H9 (cell line): ENCODE data around the gene ZNF3. TPM values are rescaled to one million over a fixed set of nuclear protein-coding genes. Genes with fewer than 3 reads are reported as not detected.

ENCODE experiments used
- DNase-seq: peaks from one replicate; pipeline ENCODE4 v3.0.0-alpha.2; 2017
- H2AFZ ChIP-seq: one replicate; pipeline ENCODE4 v1.6.1; 2013; ENCODE audit warnings: mild to moderate bottlenecking, low read length, control low read depth, moderate library complexity
- H2AK5ac ChIP-seq: 2 replicates; pipeline ENCODE4 v1.6.1; 2013; ENCODE audit warnings: low read length, control low read depth, mixed read lengths; ENCODE audit not compliant: insufficient read length
- H2BK120ac ChIP-seq: one replicate; pipeline ENCODE4 v1.6.1; 2013; ENCODE audit warnings: low read depth, mild to moderate bottlenecking, low read length, control low read depth, inconsistent platforms; ENCODE audit not compliant: poor library complexity, severe bottlenecking
- H2BK12ac ChIP-seq: 2 replicates; pipeline ENCODE4 v1.6.1; 2013; ENCODE audit warnings: low read length, control low read depth, mixed read lengths, low read depth; ENCODE audit not compliant: insufficient read length
- H2BK15ac ChIP-seq: 2 replicates; pipeline ENCODE4 v1.6.1; 2013; ENCODE audit warnings: low read depth, low read length, control low read depth
- H2BK20ac ChIP-seq: one replicate; pipeline ENCODE4 v1.6.1; 2013; ENCODE audit warnings: low read depth, mild to moderate bottlenecking, low read length, control low read depth, inconsistent platforms; ENCODE audit not compliant: poor library complexity, severe bottlenecking
- H2BK5ac ChIP-seq: 2 replicates; pipeline ENCODE4 v1.6.1; 2013; ENCODE audit warnings: low read length, control low read depth, mixed read lengths; ENCODE audit not compliant: insufficient read length
- H3K14ac ChIP-seq: 2 replicates; pipeline ENCODE4 v1.6.1; 2013; ENCODE audit warnings: low read length, control low read depth; ENCODE audit not compliant: insufficient read depth
- H3K18ac ChIP-seq: 2 replicates; pipeline ENCODE4 v1.6.1; 2013; ENCODE audit warnings: low read depth, mild to moderate bottlenecking, mixed read lengths, low read length, control low read depth; ENCODE audit not compliant: insufficient read length
- H3K23ac ChIP-seq: 2 replicates; pipeline ENCODE4 v1.6.1; 2013; ENCODE audit warnings: low read length, control low read depth, mixed read lengths, low read depth; ENCODE audit not compliant: insufficient read length
- H3K23me2 ChIP-seq: 2 replicates; pipeline ENCODE4 v1.6.1; 2013; ENCODE audit warnings: low read depth, mild to moderate bottlenecking, mixed read lengths, low read length, control low read depth; ENCODE audit not compliant: insufficient read length, poor library complexity, severe bottlenecking
- H3K27ac ChIP-seq: 2 replicates; pipeline ENCODE4 v1.5.1; 2013; ENCODE audit warnings: low read length, control low read depth, mixed read lengths, low read depth; ENCODE audit not compliant: insufficient read length
- H3K27me3 ChIP-seq: 2 replicates; pipeline ENCODE4 v1.6.1; 2013; ENCODE audit warnings: low read length, control low read depth, inconsistent platforms; ENCODE audit not compliant: insufficient read depth
- H3K4ac ChIP-seq: 2 replicates; pipeline ENCODE4 v1.6.1; 2013; ENCODE audit warnings: low read depth, mild to moderate bottlenecking, control low read depth, inconsistent platforms, low read length, moderate library complexity
- H3K4me1 ChIP-seq: 2 replicates; pipeline ENCODE4 v1.6.1; 2013; ENCODE audit warnings: low read length, control low read depth, inconsistent platforms; ENCODE audit not compliant: insufficient read depth
- H3K4me2 ChIP-seq: 2 replicates; pipeline ENCODE4 v1.6.1; 2013; ENCODE audit warnings: low read length, control low read depth, mixed read lengths; ENCODE audit not compliant: insufficient read length, insufficient read depth
- H3K56ac ChIP-seq: 2 replicates; pipeline ENCODE4 v1.6.1; 2013; ENCODE audit warnings: low read depth, mild to moderate bottlenecking, mixed read lengths, low read length, control low read depth; ENCODE audit not compliant: insufficient read length
- H3K79me1 ChIP-seq: 2 replicates; pipeline ENCODE4 v1.6.1; 2013; ENCODE audit warnings: low read depth, mild to moderate bottlenecking, moderate library complexity, low read length, control low read depth, inconsistent platforms; ENCODE audit not compliant: insufficient read depth, poor library complexity, severe bottlenecking
- H3K79me2 ChIP-seq: 2 replicates; pipeline ENCODE4 v1.6.1; 2013; ENCODE audit warnings: low read length, control low read depth, inconsistent platforms; ENCODE audit not compliant: insufficient read depth
- H3K9ac ChIP-seq: 2 replicates; pipeline ENCODE4 v1.6.1; 2013; ENCODE audit warnings: low read length, control low read depth, mixed read lengths; ENCODE audit not compliant: insufficient read length; ENCODE audit errors: extremely low read depth
- H3K9me3 ChIP-seq: one replicate; pipeline ENCODE4 v1.6.1; 2013; ENCODE audit warnings: low read depth, low read length, inconsistent platforms; ENCODE audit not compliant: control insufficient read depth
- H3T11ph ChIP-seq: one replicate; pipeline ENCODE4 v1.6.1; 2013; ENCODE audit warnings: mild to moderate bottlenecking, low read length, control low read depth, inconsistent platforms
- H4K20me1 ChIP-seq: one replicate; pipeline ENCODE4 v1.6.1; 2013; ENCODE audit not compliant: control insufficient read depth, insufficient read length, insufficient read depth
- H4K5ac ChIP-seq: 2 replicates; pipeline ENCODE4 v1.6.1; 2013; ENCODE audit warnings: low read depth, mild to moderate bottlenecking, mixed read lengths, low read length, control low read depth; ENCODE audit not compliant: insufficient read length
- H4K8ac ChIP-seq: replicated peaks from 2 replicates; pipeline ENCODE4 v1.6.1; 2013; ENCODE audit warnings: low read length, control low read depth, mixed read lengths, low read depth; ENCODE audit not compliant: insufficient read length
- H4K91ac ChIP-seq: 2 replicates; pipeline ENCODE4 v1.6.1; 2013; ENCODE audit warnings: low read depth, mild to moderate bottlenecking, moderate library complexity, mixed read lengths, low read length, control low read depth; ENCODE audit not compliant: insufficient read length
- H3K27ac Mint-ChIP-seq, 3 experiments: 2 replicates in 2 of 3; 3 replicates in 1 of 3; pipeline ENCODE4 v1.8.0; 2020 to 2021; ENCODE audit warnings: mixed read lengths in 3 of 3, mild to moderate bottlenecking in 1 of 3, moderate library complexity in 1 of 3
- H3K27me3 Mint-ChIP-seq: 2 replicates; pipeline ENCODE4 v1.8.0; 2021; ENCODE audit warnings: low read depth, mild to moderate bottlenecking, moderate library complexity, mixed read lengths
- H3K36me3 Mint-ChIP-seq, 3 experiments: 2 replicates in 2 of 3; 3 replicates in 1 of 3; pipeline ENCODE4 v1.8.0; 2020 to 2021; ENCODE audit warnings: low read depth in 3 of 3, mixed read lengths in 3 of 3; ENCODE audit not compliant: insufficient read depth in 1 of 3
- H3K4me1 Mint-ChIP-seq, 2 experiments: 2 replicates each; pipeline ENCODE4 v1.8.0; 2020; ENCODE audit warnings: mixed read lengths in 2 of 2
- H3K4me3 Mint-ChIP-seq, 2 experiments: 2 replicates in 1 of 2; 3 replicates in 1 of 2; pipeline ENCODE4 v1.8.0; 2020 to 2021; ENCODE audit warnings: mild to moderate bottlenecking in 2 of 2, mixed read lengths in 2 of 2, moderate library complexity in 1 of 2
- H3K9me3 Mint-ChIP-seq, 2 experiments: 2 replicates in 1 of 2; 3 replicates in 1 of 2; pipeline ENCODE4 v1.8.0; 2020; ENCODE audit warnings: mild to moderate bottlenecking in 2 of 2, mixed read lengths in 2 of 2, moderate library complexity in 1 of 2
- WGBS: extraction: QIAGEN DNeasy Blood & Tissue Kit; methylation state at CpG from one replicate; pipeline ENCODE4 v1.1.7; 2013; ENCODE audit warnings: missing lambda C conversion rate, low lambda C conversion rate, mixed read lengths; ENCODE audit not compliant: insufficient read length; ENCODE audit errors: extremely low coverage; 5-methylcytosine and 5-hydroxymethylcytosine counted together
- total RNA-seq: library from RNA; stranded (reverse); gene quantifications from 2 replicates; pipeline ENCODE4 v1.2.1, GENCODE V29; 2021
- TF ChIP-seq, protein P1 (sequence below): fragments of 200-600 bp; sonication (generic); conservative IDR thresholded peaks from 3 replicates; pipeline ENCODE4 v1.8.0; 2021; ENCODE audit warnings: antibody characterized with exemption, mild to moderate bottlenecking

Gene ZNF3
- total RNA-seq, 1 experiment from 2014 or later, result 60.4 TPM

DNA sequence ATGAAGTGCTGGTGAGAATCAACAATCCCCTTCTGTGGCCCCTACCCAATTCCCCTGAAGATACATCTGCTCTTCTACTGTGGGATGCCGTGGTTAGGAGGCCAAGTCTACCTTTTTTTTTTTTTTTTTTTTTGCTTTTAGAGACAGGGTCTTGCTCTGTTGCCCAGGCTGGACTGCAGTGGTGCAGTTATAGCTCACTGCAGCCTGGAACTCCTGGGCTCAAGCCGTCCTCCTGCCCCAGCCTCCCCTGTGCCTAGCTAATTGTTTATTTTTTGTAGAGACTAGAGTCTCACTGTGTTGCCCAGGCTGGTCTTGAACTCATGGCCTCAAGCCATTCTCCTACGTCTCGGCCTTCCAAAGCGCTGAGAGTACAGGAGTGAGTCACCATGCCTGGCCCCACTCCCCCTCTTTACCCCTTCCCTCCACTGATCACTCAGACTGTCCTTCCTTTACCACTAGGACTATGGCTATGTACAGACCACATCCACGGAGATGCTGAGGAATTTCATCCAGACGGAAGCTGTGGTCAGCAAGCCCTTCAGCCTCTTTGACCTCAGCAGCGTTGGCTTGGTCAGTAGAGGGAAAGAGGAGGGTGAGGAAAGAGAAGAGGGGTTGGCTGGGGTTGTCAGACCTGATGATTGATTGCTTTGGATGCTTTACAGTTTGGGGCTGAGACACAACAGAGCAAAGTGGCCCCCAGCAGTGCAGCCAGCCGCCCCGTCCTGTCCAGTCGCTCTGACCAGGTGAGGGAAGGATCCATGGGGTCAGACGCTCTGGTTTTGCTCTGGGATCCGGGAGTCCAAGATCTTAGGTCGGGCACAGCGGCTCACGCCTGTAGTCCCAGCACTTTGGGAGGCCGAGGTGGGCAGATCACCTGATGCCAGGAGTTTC, 21.7 kb upstream of the ZNF3 start:
- H3K4me1 ChIP-seq, result no peaks in the 10 kb centered on the region
- no peak overlapping the region for H2AFZ ChIP-seq
- H3K79me1 ChIP-seq, result peaks cover 3% of the 10 kb centered on the region
- no peak overlapping the region for H2BK20ac ChIP-seq
- no CpG with 5 or more reads among the region's 17 CpGs for WGBS
- no peak overlapping the region for H3K56ac ChIP-seq
- no peak overlapping the region for H2BK5ac ChIP-seq
- H3K27ac ChIP-seq, result no peak overlapping the region
- H3K4ac ChIP-seq, result no peak overlapping the region
- no peak overlapping the region for H3K18ac ChIP-seq
- TF ChIP-seq, protein P1, sequence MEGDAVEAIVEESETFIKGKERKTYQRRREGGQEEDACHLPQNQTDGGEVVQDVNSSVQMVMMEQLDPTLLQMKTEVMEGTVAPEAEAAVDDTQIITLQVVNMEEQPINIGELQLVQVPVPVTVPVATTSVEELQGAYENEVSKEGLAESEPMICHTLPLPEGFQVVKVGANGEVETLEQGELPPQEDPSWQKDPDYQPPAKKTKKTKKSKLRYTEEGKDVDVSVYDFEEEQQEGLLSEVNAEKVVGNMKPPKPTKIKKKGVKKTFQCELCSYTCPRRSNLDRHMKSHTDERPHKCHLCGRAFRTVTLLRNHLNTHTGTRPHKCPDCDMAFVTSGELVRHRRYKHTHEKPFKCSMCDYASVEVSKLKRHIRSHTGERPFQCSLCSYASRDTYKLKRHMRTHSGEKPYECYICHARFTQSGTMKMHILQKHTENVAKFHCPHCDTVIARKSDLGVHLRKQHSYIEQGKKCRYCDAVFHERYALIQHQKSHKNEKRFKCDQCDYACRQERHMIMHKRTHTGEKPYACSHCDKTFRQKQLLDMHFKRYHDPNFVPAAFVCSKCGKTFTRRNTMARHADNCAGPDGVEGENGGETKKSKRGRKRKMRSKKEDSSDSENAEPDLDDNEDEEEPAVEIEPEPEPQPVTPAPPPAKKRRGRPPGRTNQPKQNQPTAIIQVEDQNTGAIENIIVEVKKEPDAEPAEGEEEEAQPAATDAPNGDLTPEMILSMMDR, result no peak
- H4K8ac ChIP-seq, result no peak overlapping the region
- Mint-ChIP-seq H3K4me1 (peaks cover 20 to 26% of the 10 kb centered on the region in 2 experiments), H3K27ac (peak overlapping the region in 2 of 3 experiments; percentile 37 to 93; a peak in 2 of 7 replicates), H3K36me3 (peaks cover 48 to 72% (median 64%) of the 10 kb centered on the region in 3 experiments), H3K27me3 (no peaks in the 10 kb centered on the region; the same call in 1 of the 2 replicates), H3K4me3 (peak overlapping the region; percentile 93 to 95), H3K9me3 (peaks cover 0 to 3% of the 10 kb centered on the region in 2 experiments; a peak in 1 of 5 replicates)
- H3K79me2 ChIP-seq, result peaks cover 5% of the 10 kb centered on the region; the same call in 1 of the 2 replicates
- no peak overlapping the region for H3K9ac ChIP-seq
- H2BK120ac ChIP-seq, result no peak overlapping the region
- no peak overlapping the region for H3K23ac ChIP-seq
- no peaks in the 10 kb centered on the region for H3K23me2 ChIP-seq
- no peak overlapping the region for H3T11ph ChIP-seq
- H3K4me2 ChIP-seq, result peak overlapping the region; percentile 52
- H3K14ac ChIP-seq, result no peak overlapping the region
- H2AK5ac ChIP-seq, result no peak overlapping the region
- H2BK15ac ChIP-seq, result no peak overlapping the region
- H4K20me1 ChIP-seq, result no peaks in the 10 kb centered on the region
- H4K5ac ChIP-seq, result no peak overlapping the region
- H3K27me3 ChIP-seq, result no peaks in the 10 kb centered on the region
- H4K91ac ChIP-seq, result no peak overlapping the region
- no peaks in the 10 kb centered on the region for H3K9me3 ChIP-seq
- DNase-seq, result no peak
- H2BK12ac ChIP-seq, result no peak overlapping the region
